H9 (cell line): ENCODE measurements around the gene EOGT. TPM values are rescaled to one million over a fixed set of nuclear protein-coding genes. Genes with fewer than 3 reads are reported as not detected.

Experiments used
- DNase-seq: peaks from one replicate; pipeline ENCODE4 v3.0.0-alpha.2; 2017
- H2AFZ ChIP-seq: one replicate; pipeline ENCODE4 v1.6.1; 2013; ENCODE audit warnings: mild to moderate bottlenecking, low read length, control low read depth, moderate library complexity
- H2AK5ac ChIP-seq: 2 replicates; pipeline ENCODE4 v1.6.1; 2013; ENCODE audit warnings: low read length, control low read depth, mixed read lengths; ENCODE audit not compliant: insufficient read length
- H2BK120ac ChIP-seq: one replicate; pipeline ENCODE4 v1.6.1; 2013; ENCODE audit warnings: low read depth, mild to moderate bottlenecking, low read length, control low read depth, inconsistent platforms; ENCODE audit not compliant: poor library complexity, severe bottlenecking
- H2BK12ac ChIP-seq: 2 replicates; pipeline ENCODE4 v1.6.1; 2013; ENCODE audit warnings: low read length, control low read depth, mixed read lengths, low read depth; ENCODE audit not compliant: insufficient read length
- H2BK15ac ChIP-seq: 2 replicates; pipeline ENCODE4 v1.6.1; 2013; ENCODE audit warnings: low read depth, low read length, control low read depth
- H2BK20ac ChIP-seq: one replicate; pipeline ENCODE4 v1.6.1; 2013; ENCODE audit warnings: low read depth, mild to moderate bottlenecking, low read length, control low read depth, inconsistent platforms; ENCODE audit not compliant: poor library complexity, severe bottlenecking
- H2BK5ac ChIP-seq: 2 replicates; pipeline ENCODE4 v1.6.1; 2013; ENCODE audit warnings: low read length, control low read depth, mixed read lengths; ENCODE audit not compliant: insufficient read length
- H3K14ac ChIP-seq: 2 replicates; pipeline ENCODE4 v1.6.1; 2013; ENCODE audit warnings: low read length, control low read depth; ENCODE audit not compliant: insufficient read depth
- H3K18ac ChIP-seq: 2 replicates; pipeline ENCODE4 v1.6.1; 2013; ENCODE audit warnings: low read depth, mild to moderate bottlenecking, mixed read lengths, low read length, control low read depth; ENCODE audit not compliant: insufficient read length
- H3K23ac ChIP-seq: 2 replicates; pipeline ENCODE4 v1.6.1; 2013; ENCODE audit warnings: low read length, control low read depth, mixed read lengths, low read depth; ENCODE audit not compliant: insufficient read length
- H3K23me2 ChIP-seq: 2 replicates; pipeline ENCODE4 v1.6.1; 2013; ENCODE audit warnings: low read depth, mild to moderate bottlenecking, mixed read lengths, low read length, control low read depth; ENCODE audit not compliant: insufficient read length, poor library complexity, severe bottlenecking
- H3K27ac ChIP-seq: 2 replicates; pipeline ENCODE4 v1.5.1; 2013; ENCODE audit warnings: low read length, control low read depth, mixed read lengths, low read depth; ENCODE audit not compliant: insufficient read length
- H3K27me3 ChIP-seq: 2 replicates; pipeline ENCODE4 v1.6.1; 2013; ENCODE audit warnings: low read length, control low read depth, inconsistent platforms; ENCODE audit not compliant: insufficient read depth
- H3K4ac ChIP-seq: 2 replicates; pipeline ENCODE4 v1.6.1; 2013; ENCODE audit warnings: low read depth, mild to moderate bottlenecking, control low read depth, inconsistent platforms, low read length, moderate library complexity
- H3K4me1 ChIP-seq: 2 replicates; pipeline ENCODE4 v1.6.1; 2013; ENCODE audit warnings: low read length, control low read depth, inconsistent platforms; ENCODE audit not compliant: insufficient read depth
- H3K4me2 ChIP-seq: 2 replicates; pipeline ENCODE4 v1.6.1; 2013; ENCODE audit warnings: low read length, control low read depth, mixed read lengths; ENCODE audit not compliant: insufficient read length, insufficient read depth
- H3K56ac ChIP-seq: 2 replicates; pipeline ENCODE4 v1.6.1; 2013; ENCODE audit warnings: low read depth, mild to moderate bottlenecking, mixed read lengths, low read length, control low read depth; ENCODE audit not compliant: insufficient read length
- H3K79me1 ChIP-seq: 2 replicates; pipeline ENCODE4 v1.6.1; 2013; ENCODE audit warnings: low read depth, mild to moderate bottlenecking, moderate library complexity, low read length, control low read depth, inconsistent platforms; ENCODE audit not compliant: insufficient read depth, poor library complexity, severe bottlenecking
- H3K79me2 ChIP-seq: 2 replicates; pipeline ENCODE4 v1.6.1; 2013; ENCODE audit warnings: low read length, control low read depth, inconsistent platforms; ENCODE audit not compliant: insufficient read depth
- H3K9ac ChIP-seq: 2 replicates; pipeline ENCODE4 v1.6.1; 2013; ENCODE audit warnings: low read length, control low read depth, mixed read lengths; ENCODE audit not compliant: insufficient read length; ENCODE audit errors: extremely low read depth
- H3K9me3 ChIP-seq: one replicate; pipeline ENCODE4 v1.6.1; 2013; ENCODE audit warnings: low read depth, low read length, inconsistent platforms; ENCODE audit not compliant: control insufficient read depth
- H3T11ph ChIP-seq: one replicate; pipeline ENCODE4 v1.6.1; 2013; ENCODE audit warnings: mild to moderate bottlenecking, low read length, control low read depth, inconsistent platforms
- H4K20me1 ChIP-seq: one replicate; pipeline ENCODE4 v1.6.1; 2013; ENCODE audit not compliant: control insufficient read depth, insufficient read length, insufficient read depth
- H4K5ac ChIP-seq: 2 replicates; pipeline ENCODE4 v1.6.1; 2013; ENCODE audit warnings: low read depth, mild to moderate bottlenecking, mixed read lengths, low read length, control low read depth; ENCODE audit not compliant: insufficient read length
- H4K8ac ChIP-seq: replicated peaks from 2 replicates; pipeline ENCODE4 v1.6.1; 2013; ENCODE audit warnings: low read length, control low read depth, mixed read lengths, low read depth; ENCODE audit not compliant: insufficient read length
- H4K91ac ChIP-seq: 2 replicates; pipeline ENCODE4 v1.6.1; 2013; ENCODE audit warnings: low read depth, mild to moderate bottlenecking, moderate library complexity, mixed read lengths, low read length, control low read depth; ENCODE audit not compliant: insufficient read length
- H3K27ac Mint-ChIP-seq, 3 experiments: 2 replicates in 2 of 3; 3 replicates in 1 of 3; pipeline ENCODE4 v1.8.0; 2020 to 2021; ENCODE audit warnings: mixed read lengths in 3 of 3, mild to moderate bottlenecking in 1 of 3, moderate library complexity in 1 of 3
- H3K27me3 Mint-ChIP-seq: 2 replicates; pipeline ENCODE4 v1.8.0; 2021; ENCODE audit warnings: low read depth, mild to moderate bottlenecking, moderate library complexity, mixed read lengths
- H3K36me3 Mint-ChIP-seq, 3 experiments: 2 replicates in 2 of 3; 3 replicates in 1 of 3; pipeline ENCODE4 v1.8.0; 2020 to 2021; ENCODE audit warnings: low read depth in 3 of 3, mixed read lengths in 3 of 3; ENCODE audit not compliant: insufficient read depth in 1 of 3
- H3K4me1 Mint-ChIP-seq, 2 experiments: 2 replicates each; pipeline ENCODE4 v1.8.0; 2020; ENCODE audit warnings: mixed read lengths in 2 of 2
- H3K4me3 Mint-ChIP-seq, 2 experiments: 2 replicates in 1 of 2; 3 replicates in 1 of 2; pipeline ENCODE4 v1.8.0; 2020 to 2021; ENCODE audit warnings: mild to moderate bottlenecking in 2 of 2, mixed read lengths in 2 of 2, moderate library complexity in 1 of 2
- H3K9me3 Mint-ChIP-seq, 2 experiments: 2 replicates in 1 of 2; 3 replicates in 1 of 2; pipeline ENCODE4 v1.8.0; 2020; ENCODE audit warnings: mild to moderate bottlenecking in 2 of 2, mixed read lengths in 2 of 2, moderate library complexity in 1 of 2
- CTCF ChIP-seq: fragments of 200-600 bp; sonication (generic); conservative IDR thresholded peaks from 3 replicates; pipeline ENCODE4 v1.8.0; 2021; ENCODE audit warnings: antibody characterized with exemption, mild to moderate bottlenecking
- WGBS: extraction: QIAGEN DNeasy Blood & Tissue Kit; methylation state at CpG from one replicate; pipeline ENCODE4 v1.1.7; 2013; ENCODE audit warnings: missing lambda C conversion rate, low lambda C conversion rate, mixed read lengths; ENCODE audit not compliant: insufficient read length; ENCODE audit errors: extremely low coverage; 5-methylcytosine and 5-hydroxymethylcytosine counted together
- total RNA-seq: library from RNA; stranded (reverse); gene quantifications from 2 replicates; pipeline ENCODE4 v1.2.1, GENCODE V29; 2021

Gene EOGT
- total RNA-seq, 1 experiment from 2014 or later: 30.5 TPM

- no peaks in the 10 kb centered on the region for H3K9me3 Mint-ChIP-seq
- no peaks in the 10 kb centered on the region for H3K79me2 ChIP-seq
- H3K9ac ChIP-seq: no peak overlapping the region
- H3K36me3 Mint-ChIP-seq: peaks cover 9 to 66% (median 18%) of the 10 kb centered on the region in 3 experiments; a peak in 6 of 7 replicates
- H3K4me2 ChIP-seq: no peak overlapping the region
- no peak overlapping the region for H2AFZ ChIP-seq
- WGBS: no CpG with 5 or more reads among the region's 3 CpGs
- no peak overlapping the region for H2BK15ac ChIP-seq
- no peak overlapping the region for H3T11ph ChIP-seq
- no peak overlapping the region for H3K14ac ChIP-seq
- no peak overlapping the region for H2BK120ac ChIP-seq
- H4K5ac ChIP-seq: no peak overlapping the region
- H2BK12ac ChIP-seq: no peak overlapping the region
- no peaks in the 10 kb centered on the region for H3K23me2 ChIP-seq
- H3K27me3 Mint-ChIP-seq: no peaks in the 10 kb centered on the region
- no peak overlapping the region for H2BK20ac ChIP-seq
- no peak overlapping the region for H3K4me3 Mint-ChIP-seq
- H4K8ac ChIP-seq: no peak overlapping the region
- H3K4me1 ChIP-seq: no peaks in the 10 kb centered on the region
- H2AK5ac ChIP-seq: no peak overlapping the region
- no peaks in the 10 kb centered on the region for H3K27me3 ChIP-seq
- no peaks in the 10 kb centered on the region for H4K20me1 ChIP-seq
- no peak overlapping the region for H3K27ac ChIP-seq
- no peaks in the 10 kb centered on the region for H3K79me1 ChIP-seq
- no peaks in the 10 kb centered on the region for H3K4me1 Mint-ChIP-seq
- H3K23ac ChIP-seq: no peak overlapping the region
- no peak for DNase-seq
- H4K91ac ChIP-seq: no peak overlapping the region
- no peaks in the 10 kb centered on the region for H3K9me3 ChIP-seq
- H2BK5ac ChIP-seq: no peak overlapping the region
- no peak overlapping the region for H3K18ac ChIP-seq
- no peak for TF ChIP-seq CTCF
- no peak overlapping the region for H3K56ac ChIP-seq
- no peak overlapping the region for H3K27ac Mint-ChIP-seq
- H3K4ac ChIP-seq: no peak overlapping the region
Observed at GRCh38 chr3:68985146-68985790, 28.2 kb downstream of the EOGT start.
